ENCODE measurements around the gene LMF1.

Gene LMF1

DNA sequence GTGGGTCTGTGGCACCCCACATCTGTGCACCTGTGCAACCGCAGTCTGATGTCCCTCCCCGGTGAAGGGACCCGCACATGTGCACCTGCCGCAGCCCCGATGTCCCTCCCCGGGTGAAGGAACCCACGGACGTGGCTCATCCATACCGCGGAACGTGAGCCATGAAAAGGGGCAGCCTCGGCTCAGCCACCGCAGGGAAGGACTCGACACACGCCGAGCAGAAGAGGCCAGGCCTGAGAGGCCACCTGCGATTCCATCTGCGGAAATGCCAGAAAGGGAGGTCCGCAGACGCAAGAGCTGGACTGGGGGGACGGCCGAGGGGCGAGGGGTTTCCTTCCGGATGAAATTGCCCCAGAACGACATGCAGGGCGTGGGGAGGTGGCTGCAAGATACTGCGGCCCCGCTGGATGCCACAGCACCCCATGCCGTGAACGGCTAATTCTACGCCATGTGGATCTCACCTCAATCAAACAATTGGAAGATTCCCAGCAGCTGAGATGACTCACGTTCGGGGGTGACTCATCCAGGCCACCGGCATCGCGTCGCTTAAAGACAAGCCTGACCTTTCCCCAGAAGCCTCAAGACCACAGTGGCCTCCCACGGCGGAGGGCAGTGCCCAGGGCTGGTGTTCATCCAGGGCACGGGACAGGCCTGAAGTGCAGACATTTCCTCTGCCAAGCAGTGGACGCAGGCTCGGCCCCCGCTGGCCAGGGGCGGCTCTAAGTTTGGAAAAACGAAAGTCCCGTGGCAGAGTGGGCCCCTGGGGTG lies 31.8 kb upstream of the LMF1 start:
- DNase-seq (ENCODE audit: extremely low read depth, low read depth): peak; percentile 63
- TF ChIP-seq, protein P1, sequence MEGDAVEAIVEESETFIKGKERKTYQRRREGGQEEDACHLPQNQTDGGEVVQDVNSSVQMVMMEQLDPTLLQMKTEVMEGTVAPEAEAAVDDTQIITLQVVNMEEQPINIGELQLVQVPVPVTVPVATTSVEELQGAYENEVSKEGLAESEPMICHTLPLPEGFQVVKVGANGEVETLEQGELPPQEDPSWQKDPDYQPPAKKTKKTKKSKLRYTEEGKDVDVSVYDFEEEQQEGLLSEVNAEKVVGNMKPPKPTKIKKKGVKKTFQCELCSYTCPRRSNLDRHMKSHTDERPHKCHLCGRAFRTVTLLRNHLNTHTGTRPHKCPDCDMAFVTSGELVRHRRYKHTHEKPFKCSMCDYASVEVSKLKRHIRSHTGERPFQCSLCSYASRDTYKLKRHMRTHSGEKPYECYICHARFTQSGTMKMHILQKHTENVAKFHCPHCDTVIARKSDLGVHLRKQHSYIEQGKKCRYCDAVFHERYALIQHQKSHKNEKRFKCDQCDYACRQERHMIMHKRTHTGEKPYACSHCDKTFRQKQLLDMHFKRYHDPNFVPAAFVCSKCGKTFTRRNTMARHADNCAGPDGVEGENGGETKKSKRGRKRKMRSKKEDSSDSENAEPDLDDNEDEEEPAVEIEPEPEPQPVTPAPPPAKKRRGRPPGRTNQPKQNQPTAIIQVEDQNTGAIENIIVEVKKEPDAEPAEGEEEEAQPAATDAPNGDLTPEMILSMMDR (IDR thresholded peaks at IDR 0.05; ENCODE audit: low read depth, low read length, missing control alignments): no peak
- H3K4me3 ChIP-seq (replicated peaks; ENCODE audit: low read depth, low read length): no peak overlapping the region

DNA sequence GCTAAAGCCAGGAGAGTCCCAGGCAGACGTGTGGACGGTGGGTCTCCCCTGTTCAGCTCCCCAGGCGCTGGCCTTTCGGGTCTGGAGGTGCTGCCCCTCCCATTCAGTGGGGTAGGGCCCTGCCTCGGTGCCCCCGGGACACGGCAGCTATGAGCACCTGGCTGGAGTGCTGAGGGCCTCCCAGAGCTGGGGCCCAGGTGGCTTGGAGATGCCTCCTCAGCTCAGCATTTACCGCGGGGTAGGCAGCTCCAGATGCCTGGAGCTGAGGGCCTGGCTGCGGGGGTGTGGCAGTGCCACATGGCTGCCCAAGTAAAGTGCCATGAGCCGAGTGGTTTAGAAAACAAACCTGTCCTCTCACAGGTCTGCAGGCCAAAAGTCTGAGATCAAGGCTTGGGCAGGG lies 30.3 kb upstream of the LMF1 start:
- no peak for DNase-seq (ENCODE audit: extremely low read depth, low read depth)
- TF ChIP-seq, protein P1 (IDR thresholded peaks at IDR 0.05; ENCODE audit: low read depth, low read length, missing control alignments): no peak
- no peak overlapping the region for H3K4me3 ChIP-seq (replicated peaks; ENCODE audit: low read depth, low read length)

DNA sequence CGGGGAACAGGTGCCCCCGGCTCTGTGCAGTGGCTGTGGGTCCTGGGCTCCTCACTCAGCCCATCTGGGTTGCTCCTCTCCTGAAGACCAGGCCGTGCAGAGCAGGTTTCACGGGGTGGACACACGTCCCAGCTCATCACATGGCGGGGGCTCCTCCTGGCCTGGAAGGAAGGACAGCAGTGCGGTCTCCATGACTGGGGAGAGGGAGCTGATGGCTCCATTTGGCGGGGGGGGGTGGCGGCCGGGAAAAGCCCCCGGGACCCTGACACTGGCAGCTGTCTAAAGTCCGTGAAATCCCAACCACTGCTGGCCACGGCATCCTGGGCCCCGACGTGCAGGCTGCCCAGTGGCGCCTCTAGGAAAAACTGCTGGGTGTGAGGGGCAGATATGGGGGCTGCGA lies 29.8 kb upstream of the LMF1 start:
- TF ChIP-seq, protein P1 (IDR thresholded peaks at IDR 0.05; ENCODE audit: low read depth, low read length, missing control alignments): no peak
- no peak for DNase-seq (ENCODE audit: extremely low read depth, low read depth)
- no peak overlapping the region for H3K4me3 ChIP-seq (replicated peaks; ENCODE audit: low read depth, low read length)

DNA sequence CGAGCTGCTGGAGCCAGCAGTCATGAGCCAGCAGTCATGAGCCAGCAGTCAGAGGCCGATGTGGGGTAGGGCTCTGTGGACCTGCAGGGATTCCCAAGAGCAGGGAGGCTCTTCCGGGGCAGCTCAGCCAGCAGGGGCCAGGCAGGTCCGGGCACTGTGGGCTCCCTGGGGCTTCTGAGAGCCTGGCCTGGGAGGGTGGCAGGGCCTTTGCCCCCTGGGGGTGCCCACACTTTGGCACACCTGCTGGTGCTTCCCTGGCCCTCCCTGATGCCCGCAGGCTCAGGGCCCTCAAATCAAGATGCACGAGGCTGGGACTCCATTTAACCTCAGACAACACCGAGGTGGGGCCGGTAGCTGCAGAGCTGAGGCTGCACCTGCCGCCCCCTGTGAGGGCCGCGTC lies 28.9 kb upstream of the LMF1 start:
- no peak overlapping the region for H3K4me3 ChIP-seq (replicated peaks; ENCODE audit: low read depth, low read length)
- DNase-seq (ENCODE audit: extremely low read depth, low read depth): no peak
- TF ChIP-seq, protein P1 (IDR thresholded peaks at IDR 0.05; ENCODE audit: low read depth, low read length, missing control alignments): no peak

DNA sequence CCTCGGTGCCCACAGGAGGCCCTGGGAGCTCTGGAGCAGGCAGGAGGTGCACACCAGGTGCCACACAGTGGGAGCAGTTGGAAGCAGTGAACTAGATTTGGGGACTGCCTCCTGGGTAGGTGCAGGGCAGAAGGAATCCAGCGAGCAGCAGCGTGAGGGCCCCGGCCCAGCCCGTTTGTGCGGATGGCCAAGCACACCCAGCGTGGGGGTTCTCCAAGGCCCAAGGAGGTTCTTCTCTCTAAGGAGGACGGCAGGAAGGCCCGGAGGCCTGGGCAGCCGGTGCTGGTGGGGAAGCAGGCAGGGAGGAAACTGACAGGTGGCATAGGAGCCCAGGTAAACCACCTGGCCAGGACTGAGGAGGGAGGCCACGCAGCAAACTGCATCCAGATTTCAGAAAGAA lies 27.8 kb upstream of the LMF1 start:
- DNase-seq (ENCODE audit: extremely low read depth, low read depth): no peak
- TF ChIP-seq, protein P1 (IDR thresholded peaks at IDR 0.05; ENCODE audit: low read depth, low read length, missing control alignments): no peak
- H3K4me3 ChIP-seq (replicated peaks; ENCODE audit: low read depth, low read length): no peak overlapping the region

DNA sequence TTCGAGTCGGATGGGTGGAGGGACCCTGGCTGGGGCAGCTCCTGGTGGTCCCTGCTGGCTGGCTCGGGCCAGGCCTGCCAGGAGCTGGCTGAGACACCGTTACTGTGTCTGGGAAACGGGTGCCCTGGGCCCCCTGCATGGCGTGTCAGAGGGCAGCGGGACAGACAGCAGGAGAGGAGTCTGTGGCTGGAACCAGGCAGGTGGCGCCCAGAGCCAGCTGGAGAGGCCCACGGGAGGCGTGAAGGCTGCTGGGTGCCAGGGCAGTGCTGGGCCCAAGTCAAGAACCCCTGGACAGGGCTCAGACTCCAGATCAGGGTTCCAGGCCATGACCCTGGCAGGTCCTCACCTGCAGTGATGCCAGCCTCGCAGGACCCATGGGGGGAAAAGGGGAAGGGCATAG lies 27.4 kb upstream of the LMF1 start:
- TF ChIP-seq, protein P1 (IDR thresholded peaks at IDR 0.05; ENCODE audit: low read depth, low read length, missing control alignments): no peak
- no peak overlapping the region for H3K4me3 ChIP-seq (replicated peaks; ENCODE audit: low read depth, low read length)
- no peak for DNase-seq (ENCODE audit: extremely low read depth, low read depth)

Measured in HFF-Myc (cell line).